Skeletal muscle tissue (tissue), 4 donors: ENCODE measurements around the gene SCUBE3. TPM values are rescaled to one million over a fixed set of nuclear protein-coding genes. Genes with fewer than 3 reads are reported as not detected.

Source experiments
- H3K27ac ChIP-seq: one replicate; pipeline ENCODE4 v1.7.0; 2013; ENCODE audit warnings: mild to moderate bottlenecking, low read depth, low read length, inconsistent platforms
- H3K27me3 ChIP-seq, 3 donors: one replicate each; pipeline ENCODE4 v1.7.0; 2013; ENCODE audit warnings: low read length in 3 of 3; ENCODE audit not compliant: control insufficient read depth in 3 of 3, insufficient read depth in 3 of 3
- H3K36me3 ChIP-seq, 3 donors: one replicate each; pipeline ENCODE4 v1.7.0; 2013; ENCODE audit warnings: low read length in 3 of 3; ENCODE audit not compliant: control insufficient read depth in 3 of 3, insufficient read depth in 3 of 3
- H3K4me1 ChIP-seq, 3 donors: one replicate each; pipeline ENCODE4 v1.7.0; 2013; ENCODE audit warnings: low read length in 3 of 3, mild to moderate bottlenecking in 3 of 3; ENCODE audit not compliant: control insufficient read depth in 3 of 3, insufficient read depth in 3 of 3
- H3K4me3 ChIP-seq, 3 donors: one replicate each; pipeline ENCODE4 v1.7.0; 2013; ENCODE audit warnings: low read length in 3 of 3
- H3K9ac ChIP-seq, 3 donors: one replicate each; pipeline ENCODE4 v1.7.0; 2013; ENCODE audit warnings: low read length in 3 of 3, mild to moderate bottlenecking in 3 of 3, moderate library complexity in 2 of 3, low read depth in 1 of 3
- H3K9me3 ChIP-seq, 3 donors: one replicate each; pipeline ENCODE4 v1.7.0; 2013; ENCODE audit warnings: low read length in 3 of 3; ENCODE audit not compliant: control insufficient read depth in 3 of 3
- total RNA-seq: library from RNA; depleted of rRNA; stranded (reverse); fragments of >200 nt; gene quantifications from one replicate; pipeline ENCODE4 v1.2.3, GENCODE V29; 2014
- donor health status: Osteomylitis.

Gene SCUBE3
- total RNA-seq, 1 donor from 2014 or later, result 0.52 TPM

DNA sequence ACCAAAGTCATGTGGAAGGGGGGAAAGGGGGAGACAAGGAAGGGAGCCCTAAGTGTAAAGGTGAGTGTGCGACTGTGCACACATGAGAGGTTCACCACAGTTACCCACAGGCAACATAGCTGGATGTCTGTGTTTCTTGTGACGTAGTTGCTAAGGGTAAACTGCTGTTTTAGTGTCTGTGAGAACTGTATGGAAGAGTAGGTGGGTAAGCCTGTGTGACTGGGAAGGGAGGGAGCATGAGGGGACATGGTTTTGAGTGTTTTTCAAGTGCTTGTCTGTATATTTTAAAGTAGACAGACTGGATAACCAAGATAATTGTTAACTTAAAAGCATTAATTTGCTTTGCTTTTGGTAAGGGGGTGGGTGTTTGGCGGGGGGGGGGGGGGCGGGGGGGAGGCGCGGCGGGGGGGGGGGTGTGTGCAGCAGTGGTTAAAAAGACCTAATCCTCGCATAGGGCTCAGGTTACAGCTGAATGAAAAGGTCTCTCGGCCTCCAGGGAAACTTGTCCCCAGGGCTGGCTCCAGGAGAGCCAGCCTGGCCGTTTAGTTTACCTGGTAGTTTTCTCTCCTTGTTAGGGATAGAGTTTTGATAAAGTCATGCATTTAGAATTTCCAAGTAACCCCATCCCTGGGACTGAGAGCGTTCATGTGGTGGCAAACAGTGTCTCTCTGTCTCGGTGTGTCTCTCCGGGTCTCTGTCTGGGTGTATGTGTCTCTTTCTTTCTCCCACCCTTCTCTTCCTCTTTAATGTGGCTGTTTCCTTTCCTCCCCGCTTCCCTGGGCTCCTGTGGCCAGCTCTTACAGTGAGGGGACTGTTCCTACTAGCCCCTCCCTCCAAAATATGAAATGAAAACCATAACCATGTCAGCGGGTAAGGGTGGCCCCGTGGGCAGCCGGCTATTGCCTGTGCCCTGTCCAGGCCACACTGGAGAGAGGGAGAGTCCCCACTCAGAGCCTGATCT is 3.4 kb downstream of the SCUBE3 start:
- Histone ChIP-seq H3K4me3 (no peak overlapping the region), H3K27ac (no peak overlapping the region), H3K4me1 (peaks cover 4 to 34% (median 14%) of the 10 kb centered on the region in 3 donors), H3K27me3 (peaks cover 37 to 83% (median 69%) of the 10 kb centered on the region in 3 donors), H3K9me3 (no peaks in the 10 kb centered on the region), H3K9ac (no peak overlapping the region), H3K36me3 (no peaks in the 10 kb centered on the region)

DNA sequence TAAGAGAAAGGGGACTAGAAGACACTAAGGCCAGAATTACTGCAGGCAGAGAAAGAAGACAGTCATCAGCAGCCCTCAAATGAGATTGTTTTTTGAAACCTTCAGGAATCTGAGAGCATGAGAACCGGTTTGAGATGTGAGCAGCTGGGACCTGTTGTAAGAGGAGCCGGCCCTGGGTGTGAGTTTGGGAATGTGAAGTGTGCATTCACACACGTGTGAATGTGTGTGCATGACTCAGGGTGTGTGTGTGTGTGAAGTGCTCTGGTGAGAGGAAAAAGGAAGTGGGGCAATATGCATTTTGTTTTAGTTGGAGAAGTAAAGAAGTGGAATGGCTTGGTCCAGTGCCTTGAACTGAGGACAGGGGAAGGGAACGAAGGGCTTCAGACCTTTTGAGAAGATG is 4.3 kb downstream of the SCUBE3 start:
- no peak overlapping the region for H3K27ac ChIP-seq
- H3K4me1 ChIP-seq, result peaks cover 4 to 34% (median 14%) of the 10 kb centered on the region in 3 donors

DNA sequence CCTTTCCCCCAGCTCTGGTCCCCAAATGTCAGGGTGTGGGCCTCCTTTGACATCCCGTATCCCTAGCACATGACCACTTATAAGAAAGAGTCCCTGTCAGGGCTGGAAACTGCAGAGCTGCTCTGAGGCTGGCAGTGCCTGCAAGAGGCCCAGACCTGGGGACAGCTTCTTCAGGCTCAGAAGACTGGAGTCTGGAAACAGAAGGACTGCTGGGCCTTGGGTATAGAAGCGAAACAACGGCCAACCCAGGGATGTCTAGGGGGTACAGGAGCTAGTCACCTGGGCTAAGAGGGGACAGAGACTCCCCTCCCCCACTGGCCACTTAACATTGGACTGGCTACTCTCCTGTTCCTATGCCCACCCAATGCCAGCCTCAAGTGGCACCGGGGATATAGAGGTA is 4.7 kb downstream of the SCUBE3 start:
- H3K27ac ChIP-seq, result no peak overlapping the region
- H3K36me3 ChIP-seq, result no peaks in the 10 kb centered on the region
- H3K9me3 ChIP-seq, result no peaks in the 10 kb centered on the region
- no peak overlapping the region for H3K4me3 ChIP-seq
- no peak overlapping the region for H3K9ac ChIP-seq
- peaks cover under 1 to 30% (median 11%) of the 10 kb centered on the region in 3 donors for H3K4me1 ChIP-seq
- H3K27me3 ChIP-seq, result peaks cover 27 to 83% (median 60%) of the 10 kb centered on the region in 3 donors

More for the DNA sequence above, 4.3 kb downstream of the SCUBE3 start:
- Histone ChIP-seq H3K4me3 (no peak overlapping the region), H3K36me3 (no peaks in the 10 kb centered on the region), H3K9ac (no peak overlapping the region), H3K9me3 (no peaks in the 10 kb centered on the region), H3K27me3 (peaks cover 31 to 83% (median 64%) of the 10 kb centered on the region in 3 donors)

- Histone ChIP-seq H3K4me3 (no peak overlapping the region), H3K9ac (no peak overlapping the region), H3K4me1 (peaks cover 0 to 20% (median 3%) of the 10 kb centered on the region in 3 donors), H3K9me3 (no peaks in the 10 kb centered on the region), H3K27ac (no peak overlapping the region), H3K27me3 (peaks cover 19 to 69% (median 51%) of the 10 kb centered on the region in 3 donors), H3K36me3 (no peaks in the 10 kb centered on the region)
Measured at GRCh38 chr6:35219683-35220326, 6.0 kb downstream of the SCUBE3 start.

- Histone ChIP-seq H3K27ac (no peak overlapping the region), H3K4me1 (peaks cover 0 to 17% (median 3%) of the 10 kb centered on the region in 3 donors), H3K36me3 (no peaks in the 10 kb centered on the region), H3K9me3 (no peaks in the 10 kb centered on the region), H3K4me3 (no peak overlapping the region), H3K27me3 (peaks cover 10 to 61% (median 42%) of the 10 kb centered on the region in 3 donors), H3K9ac (no peak overlapping the region)
Measured at GRCh38 chr6:35220711-35221110, 7.0 kb downstream of the SCUBE3 start.

- no peaks in the 10 kb centered on the region for H3K9me3 ChIP-seq
- no peak overlapping the region for H3K27ac ChIP-seq
- peaks cover 4 to 40% (median 17%) of the 10 kb centered on the region in 3 donors for H3K27me3 ChIP-seq
- no peak overlapping the region for H3K4me3 ChIP-seq
- H3K9ac ChIP-seq, result no peak overlapping the region
- no peaks in the 10 kb centered on the region for H3K36me3 ChIP-seq
- peaks cover 0 to 3% (median 0%) of the 10 kb centered on the region in 3 donors for H3K4me1 ChIP-seq
Measured at GRCh38 chr6:35223396-35223795, 9.6 kb downstream of the SCUBE3 start.

DNA sequence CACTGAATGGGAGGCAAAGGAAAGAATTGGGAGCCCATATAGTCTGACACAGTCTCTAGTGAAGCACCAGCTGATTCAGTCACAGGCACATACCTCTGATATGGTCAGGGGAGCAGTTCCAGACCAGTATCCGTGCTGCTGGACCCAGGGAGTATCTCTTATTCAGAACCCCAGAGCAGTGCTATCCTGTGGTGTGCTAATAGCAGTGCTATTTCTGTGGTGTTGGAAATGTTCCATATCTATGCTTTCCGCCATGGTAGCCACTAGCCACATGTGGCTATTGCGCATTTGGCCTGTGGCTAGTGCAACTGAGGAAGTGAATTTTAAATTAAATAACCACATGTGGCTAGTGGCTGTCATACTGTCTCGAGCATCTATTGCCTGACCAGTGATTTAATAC is 11.0 kb downstream of the SCUBE3 start:
- H3K27ac ChIP-seq, result no peak overlapping the region
- no peaks in the 10 kb centered on the region for H3K4me1 ChIP-seq

DNA sequence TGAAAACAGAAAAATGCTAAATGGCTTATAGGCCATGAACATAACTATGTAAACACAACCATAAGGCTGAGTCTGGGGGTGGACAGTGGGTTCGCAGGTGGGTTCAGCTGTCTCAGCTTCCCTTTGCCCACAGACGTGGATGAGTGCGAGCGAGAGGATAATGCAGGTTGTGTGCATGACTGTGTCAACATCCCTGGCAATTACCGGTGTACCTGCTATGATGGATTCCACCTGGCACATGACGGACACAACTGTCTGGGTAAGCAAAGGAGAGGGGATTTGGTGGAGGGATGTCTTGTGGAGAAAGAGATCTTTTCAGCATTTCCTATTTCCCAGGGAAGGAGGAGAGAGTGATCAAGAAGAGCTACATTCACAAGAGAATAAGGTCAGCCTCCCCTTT is 14.7 kb downstream of the SCUBE3 start:
- Histone ChIP-seq H3K36me3 (peaks cover 0 to 2% (median 0%) of the 10 kb centered on the region in 3 donors), H3K4me3 (no peak overlapping the region), H3K27ac (no peak overlapping the region), H3K9ac (no peak overlapping the region), H3K27me3 (no peaks in the 10 kb centered on the region), H3K4me1 (peaks cover 0 to 4% (median 3%) of the 10 kb centered on the region in 3 donors), H3K9me3 (no peaks in the 10 kb centered on the region)

More for the DNA sequence above, 11.0 kb downstream of the SCUBE3 start:
- H3K36me3 ChIP-seq, result no peaks in the 10 kb centered on the region
- no peak overlapping the region for H3K4me3 ChIP-seq
- H3K9ac ChIP-seq, result no peak overlapping the region
- H3K9me3 ChIP-seq, result no peaks in the 10 kb centered on the region
- H3K27me3 ChIP-seq, result peaks cover 0 to 28% (median 8%) of the 10 kb centered on the region in 3 donors

DNA sequence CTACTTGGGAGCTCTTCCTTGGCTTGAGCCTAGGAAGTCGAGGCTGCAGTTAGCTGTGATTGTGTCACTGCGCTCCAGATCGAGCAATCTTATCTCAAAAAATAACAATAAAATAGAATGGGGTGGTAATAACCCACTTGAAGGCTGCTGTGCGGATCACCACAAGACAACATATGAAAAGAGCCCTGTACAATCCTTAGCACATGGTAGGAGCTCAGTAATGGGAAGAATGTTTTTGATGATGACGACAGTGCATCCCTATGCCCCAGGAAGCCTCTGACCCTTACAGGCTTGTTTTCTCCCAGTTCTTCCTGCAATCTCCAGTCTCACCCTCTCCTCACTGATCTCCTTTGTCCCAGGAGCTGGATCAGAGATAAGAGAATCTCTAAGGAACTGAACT is 15.5 kb downstream of the SCUBE3 start:
- no peak overlapping the region for H3K27ac ChIP-seq
- no peaks in the 10 kb centered on the region for H3K27me3 ChIP-seq
- H3K9me3 ChIP-seq, result no peaks in the 10 kb centered on the region
- peaks cover 0 to 4% (median 3%) of the 10 kb centered on the region in 3 donors for H3K4me1 ChIP-seq
- no peak overlapping the region for H3K9ac ChIP-seq
- no peak overlapping the region for H3K4me3 ChIP-seq
- peaks cover 0 to 2% (median 0%) of the 10 kb centered on the region in 3 donors for H3K36me3 ChIP-seq

DNA sequence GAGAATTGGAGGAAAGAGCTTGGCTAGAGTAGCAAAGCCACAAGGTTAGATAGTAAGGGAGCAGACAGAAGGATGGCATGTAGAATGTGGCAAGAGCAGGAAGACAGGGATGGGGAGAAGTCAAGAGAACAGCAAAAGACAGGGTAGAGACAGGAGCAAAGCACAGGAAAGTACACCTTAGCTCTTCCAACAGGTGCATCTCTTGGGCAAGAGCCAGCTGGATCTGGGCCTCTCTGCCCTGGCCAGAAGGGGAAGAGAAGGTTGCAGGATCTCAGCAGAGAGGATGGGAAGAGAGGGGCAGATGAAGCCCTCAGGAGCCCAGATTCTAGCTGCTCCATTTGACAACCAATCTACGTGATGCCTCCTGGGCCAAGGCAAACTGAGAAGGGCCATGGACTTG is 16.7 kb downstream of the SCUBE3 start:
- no peaks in the 10 kb centered on the region for H3K9me3 ChIP-seq
- H3K27ac ChIP-seq, result no peak overlapping the region
- no peaks in the 10 kb centered on the region for H3K27me3 ChIP-seq
- H3K4me3 ChIP-seq, result no peak overlapping the region
- peaks cover 0 to 4% (median 3%) of the 10 kb centered on the region in 3 donors for H3K4me1 ChIP-seq
- peaks cover 0 to 2% (median 0%) of the 10 kb centered on the region in 3 donors for H3K36me3 ChIP-seq
- H3K9ac ChIP-seq, result no peak overlapping the region
